Fibroblast of peridontal ligament (primary cell): ENCODE measurements around the gene SYCP2.
"Not testable (repeated sequence)": the region's sequence is repeated elsewhere in the genome, so short reads cannot be mapped to it uniquely, and the experiment has no call there.

Experiments
- DNase-seq: peaks from one replicate; pipeline ENCODE4 v3.0.0-alpha.2; 2010; ENCODE audit errors: extremely low read depth

SYCP2 gene

GRCh38 chr20:59908855-59909254 is 24.6 kb downstream of the SYCP2 start:
- no peak for DNase-seq

- DNase-seq = no peak
Measured at GRCh38 chr20:59903621-59904020, 29.8 kb downstream of the SYCP2 start.

GRCh38 chr20:59902470-59902869 is 31.0 kb downstream of the SYCP2 start:
- DNase-seq = no peak

GRCh38 chr20:59895908-59896307 is 37.5 kb downstream of the SYCP2 start:
- no peak for DNase-seq

GRCh38 chr20:59891581-59891980 is 41.9 kb downstream of the SYCP2 start:
- DNase-seq = no peak

- not testable (repeated sequence) for DNase-seq
Measured at GRCh38 chr20:59890035-59890434, 43.4 kb downstream of the SYCP2 start.

- no peak for DNase-seq
Measured at GRCh38 chr20:59888050-59888449, 45.4 kb downstream of the SYCP2 start.

GRCh38 chr20:59884494-59884893 is 48.9 kb downstream of the SYCP2 start:
- DNase-seq = no peak

- no peak for DNase-seq
Measured at GRCh38 chr20:59880198-59880597, 53.2 kb downstream of the SYCP2 start.

GRCh38 chr20:59873409-59873808 is 60.0 kb downstream of the SYCP2 start:
- no peak for DNase-seq

GRCh38 chr20:59871096-59871495 is 62.3 kb downstream of the SYCP2 start:
- no peak for DNase-seq

- peak; percentile 9 for DNase-seq
Measured at GRCh38 chr20:59866338-59866737, 67.1 kb downstream of the SYCP2 start.

- no peak for DNase-seq
Measured at GRCh38 chr20:59864726-59865125, 68.7 kb downstream of the SYCP2 start.

GRCh38 chr20:59863058-59863457 is 70.4 kb downstream of the SYCP2 start:
- DNase-seq = no peak

- DNase-seq = no peak
Measured at GRCh38 chr20:59861401-59861800, 72.0 kb downstream of the SYCP2 start.

- no peak for DNase-seq
Measured at GRCh38 chr20:59858425-59858824, 75.0 kb downstream of the SYCP2 start.

- no peak for DNase-seq
Measured at GRCh38 chr20:59857966-59858365, 75.5 kb downstream of the SYCP2 start.

- not testable (repeated sequence) for DNase-seq
Measured at GRCh38 chr20:59856941-59857340, 76.5 kb downstream of the SYCP2 start.

GRCh38 chr20:59856526-59856925 is 76.9 kb downstream of the SYCP2 start:
- DNase-seq = not testable (repeated sequence)

- peak; percentile 53 for DNase-seq
Measured at GRCh38 chr20:59850018-59850641, 83.3 kb downstream of the SYCP2 start.

- no peak for DNase-seq
Measured at GRCh38 chr20:59848182-59848581, 85.3 kb downstream of the SYCP2 start.

GRCh38 chr20:59845472-59845871 is 88.0 kb downstream of the SYCP2 start:
- DNase-seq = no peak

GRCh38 chr20:59839400-59839799 is 94.0 kb downstream of the SYCP2 start:
- DNase-seq = no peak
